ENCODE results near the gene OSBPL7. TPM values are rescaled to one million over a fixed set of nuclear protein-coding genes. Genes with fewer than 3 reads are reported as not detected.

Gene OSBPL7
- total and polyA plus RNA-seq, 2 of the 8 experiments (the other 6 are each of a cell fraction or from before 2014, with no cell fraction given) = 7.2 to 8.9 TPM

DNA sequence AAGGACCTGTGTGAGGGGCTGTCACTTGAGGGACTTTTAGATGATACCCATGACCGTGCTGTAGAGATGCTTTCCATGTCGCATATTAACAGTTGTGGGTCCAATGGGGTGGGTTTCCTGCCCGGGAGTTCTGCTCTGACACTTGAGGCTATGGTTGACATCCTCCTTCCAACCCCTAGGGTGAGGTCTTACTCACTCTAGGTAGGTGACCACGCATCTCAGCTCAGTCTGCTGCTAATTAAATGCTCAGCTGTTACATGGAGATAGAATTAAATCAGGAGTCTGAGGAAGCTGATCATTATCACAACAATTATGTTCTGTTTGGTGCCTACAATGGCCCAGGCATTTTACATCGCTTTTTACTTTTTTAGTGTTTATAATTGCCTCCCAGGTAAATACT is 40.2 kb downstream of the OSBPL7 start:
- Histone ChIP-seq H3K18ac (ENCODE audit: extremely low read depth, low read length) (no peak overlapping the region), H3K14ac (ENCODE audit: insufficient read length) (no peak overlapping the region), H3K4ac (replicated peaks; ENCODE audit: insufficient read length, low read depth, low read length) (no peak overlapping the region), H3K36me3 (ENCODE audit: control insufficient read depth in 2 of 4, insufficient read depth in 4 of 4, low read length in 3 of 4) (no peaks in the 10 kb centered on the region), H3K23ac (ENCODE audit: insufficient read length) (no peak overlapping the region), H2BK20ac (ENCODE audit: low read length) (no peak overlapping the region), H3K79me2 (ENCODE audit: control insufficient read depth in 1 of 2, insufficient read depth in 2 of 2, low read length in 2 of 2) (no peaks in the 10 kb centered on the region), H2BK5ac (ENCODE audit: low read depth, low read length) (no peak overlapping the region), H4K5ac (ENCODE audit: insufficient read length, low read depth, low read length) (no peak overlapping the region), H4K20me1 (replicated peaks in 1 of 2; ENCODE audit: control insufficient read depth in 1 of 2, insufficient read depth in 2 of 2, low read length in 2 of 2) (peaks cover 0 to 6% of the 10 kb centered on the region in 2 experiments), H3K79me1 (ENCODE audit: low read depth, low read length) (no peaks in the 10 kb centered on the region), H3K27me3 (replicated peaks in 1 of 4; ENCODE audit: control insufficient read depth in 3 of 4, extremely low read depth in 1 of 4, insufficient read depth in 3 of 4, low read length in 3 of 4) (peaks cover 0 to 20% (median 10%) of the 10 kb centered on the region in 4 experiments; a peak in 5 of 7 replicates), H4K91ac (replicated peaks; ENCODE audit: insufficient read length, low read length) (no peak overlapping the region), H2BK12ac (ENCODE audit: low read depth, low read length) (no peak overlapping the region), H2BK120ac (replicated peaks; ENCODE audit: low read depth, low read length) (no peak overlapping the region), H3K56ac (replicated peaks; ENCODE audit: insufficient read length, low read depth, low read length) (no peak overlapping the region), H4K8ac (ENCODE audit: extremely low read depth, insufficient read depth, low read length) (no peak overlapping the region), H3K27ac (ENCODE audit: low read depth, low read length) (no peak overlapping the region), H3K4me1 (replicated peaks in 1 of 4; ENCODE audit: control insufficient read depth in 3 of 4, insufficient read depth in 4 of 4, low read length in 3 of 4) (no peaks in the 10 kb centered on the region), H2AFZ (ENCODE audit: low read length) (no peak overlapping the region), H3K9ac (replicated peaks in 1 of 4; ENCODE audit: extremely low read depth in 1 of 4, low read depth in 3 of 4, low read length in 3 of 4) (no peak overlapping the region), H3K9me3 (ENCODE audit: insufficient read depth in 2 of 2, low read depth in 1 of 2, low read length in 1 of 2) (no peaks in the 10 kb centered on the region), H3K23me2 (ENCODE audit: low read depth, low read length) (no peaks in the 10 kb centered on the region; the same call in 1 of the 2 replicates), H3K4me2 (ENCODE audit: insufficient read depth in 1 of 2, low read depth in 2 of 2, low read length in 2 of 2) (no peak overlapping the region), H2AK5ac (ENCODE audit: low read depth, low read length) (no peak overlapping the region), H2BK15ac (ENCODE audit: low read length) (no peak overlapping the region), H3K4me3 (ENCODE audit: extremely low read depth in 1 of 4, insufficient read depth in 2 of 4, low read depth in 3 of 4, low read length in 4 of 4) (no peak overlapping the region)
- DNase-seq (ENCODE audit: low read depth in 1 of 2, low spot score in 2 of 2) = no peak
- POLR2A ChIA-PET (ENCODE audit: partially characterized antibody) = no interaction called here
- FAIRE-seq = no peak
- 88% methylated on average over 5 of the region's 5 CpGs; no CpG with 5 or more reads in 1 of the 2 experiments for WGBS, 2 experiments (ENCODE audit: extremely low coverage in 1 of 2, insufficient coverage in 1 of 2, insufficient read length in 1 of 2, insufficient replicate concordance in 2 of 2, low coverage in 1 of 2, low lambda C conversion rate in 2 of 2, missing lambda C conversion rate in 1 of 2)
- CTCF ChIA-PET (ENCODE audit: partially characterized antibody) = interaction anchor here (0.6 to 6.5 kb wide), 3 partner anchors 12 to 61 kb away, joined by 3 to 52 read pairs (median 3); no protein-coding TSS in a partner anchor
- TF ChIP-seq TBP (IDR thresholded peaks at IDR 0.05; ENCODE audit: low read depth, low read length) = no peak
- TF ChIP-seq CHD2 (IDR thresholded peaks at IDR 0.05; ENCODE audit: low read length) = no peak
- TF ChIP-seq TAF7 (optimal IDR thresholded peaks at IDR 0.05; ENCODE audit: borderline replicate concordance, low read depth, low read length) = no peak
- TF ChIP-seq SRF (IDR thresholded peaks at IDR 0.05; ENCODE audit: low read depth, low read length) = no peak
- TF ChIP-seq TEAD4 (IDR thresholded peaks at IDR 0.05; ENCODE audit: low read depth, low read length) = no peak
- no peak for TF ChIP-seq SP4 (IDR thresholded peaks at IDR 0.05; ENCODE audit: low read length)
- TF ChIP-seq, protein P1, sequence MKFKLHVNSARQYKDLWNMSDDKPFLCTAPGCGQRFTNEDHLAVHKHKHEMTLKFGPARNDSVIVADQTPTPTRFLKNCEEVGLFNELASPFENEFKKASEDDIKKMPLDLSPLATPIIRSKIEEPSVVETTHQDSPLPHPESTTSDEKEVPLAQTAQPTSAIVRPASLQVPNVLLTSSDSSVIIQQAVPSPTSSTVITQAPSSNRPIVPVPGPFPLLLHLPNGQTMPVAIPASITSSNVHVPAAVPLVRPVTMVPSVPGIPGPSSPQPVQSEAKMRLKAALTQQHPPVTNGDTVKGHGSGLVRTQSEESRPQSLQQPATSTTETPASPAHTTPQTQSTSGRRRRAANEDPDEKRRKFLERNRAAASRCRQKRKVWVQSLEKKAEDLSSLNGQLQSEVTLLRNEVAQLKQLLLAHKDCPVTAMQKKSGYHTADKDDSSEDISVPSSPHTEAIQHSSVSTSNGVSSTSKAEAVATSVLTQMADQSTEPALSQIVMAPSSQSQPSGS (IDR thresholded peaks at IDR 0.05; ENCODE audit: low read length) = no peak
- no peak for TF ChIP-seq ATF3 (IDR thresholded peaks at IDR 0.05; ENCODE audit: insufficient read depth, low read depth, low read length)
- no peak for TF ChIP-seq CTBP2 (IDR thresholded peaks at IDR 0.05; ENCODE audit: borderline replicate concordance, insufficient read depth, insufficient read length, low read length)
- no peak for TF ChIP-seq HDAC6 (IDR thresholded peaks at IDR 0.05; ENCODE audit: low read depth, low read length)
- no peak for TF ChIP-seq JUN (IDR thresholded peaks at IDR 0.05; ENCODE audit: low read depth, low read length)
